Right cardiac atrium (tissue), 5 donors: Measurements from ENCODE around the gene UBQLN1. TPM values are rescaled to one million over a fixed set of nuclear protein-coding genes. Genes with fewer than 3 reads are reported as not detected.

ENCODE experiments used
- ATAC-seq, 2 donors: fragments of 200-7000 bp; cut with Tn5 transposase; one replicate each; pipeline versions ENCODE4 v1.8.0 to v1.9.1; 2020; ENCODE audit warnings: moderate library complexity in 2 of 2, mild to moderate bottlenecking in 1 of 2
- DNase-seq, 3 donors: peaks; one replicate each; pipeline ENCODE4 v3.0.0-alpha.2; 2020
- H3K27ac ChIP-seq: one replicate; pipeline ENCODE4 v1.5.1; 2013; ENCODE audit warnings: mild to moderate bottlenecking, low read length, control low read depth, moderate library complexity
- H3K27me3 ChIP-seq: one replicate; pipeline ENCODE4 v1.6.1; 2013; ENCODE audit not compliant: control insufficient read depth, insufficient read depth
- H3K4me1 ChIP-seq: one replicate; pipeline ENCODE4 v1.6.1; 2013; ENCODE audit warnings: low read length; ENCODE audit not compliant: control insufficient read depth, insufficient read depth
- H3K4me3 ChIP-seq: one replicate; pipeline ENCODE4 v1.5.1; 2013; ENCODE audit warnings: low read length, control low read depth
- H3K9me3 ChIP-seq: one replicate; pipeline ENCODE4 v1.6.1; 2013; ENCODE audit warnings: low read length; ENCODE audit not compliant: control insufficient read depth
- WGBS: extraction: QIAGEN DNeasy Blood & Tissue Kit; methylation state at CpG from one replicate; pipeline ENCODE4 v1.1.7; 2013; 5-methylcytosine and 5-hydroxymethylcytosine counted together
- intact Hi-C, 4 donors: fragments of 100-400 bp; cut with DNase I; formaldehyde crosslinking; loops; one replicate each; pipeline versions ENCODE4 v1.11.0 to v1.14.0; 2022 to 2023
- polyA plus RNA-seq: library from polyadenylated mRNA; stranded (reverse); fragments of 200-250 nt; gene quantifications from one replicate; pipeline ENCODE4 v1.2.3, GENCODE V29; 2013
- total RNA-seq, 4 donors: library from RNA; stranded (reverse); fragmentation: NEBNext Ultra II Directional; extraction: Animal tissue kit (Norgen Biotek cat#: 25700); gene quantifications; one replicate each; pipeline ENCODE4 v1.2.1, GENCODE V29; 2021
- donor health status: healthy with polysubstance abuse.
- donor health status: DM: no; HTN: yes; CAD: no.
- donor health status: DM: no; HTN: no; CAD: no.
- donor health status: DM: no; HTN: yes; CAD: no; lungs with severe emphysema.
- donor health status: DM: yes; HTN: yes; CAD: no.

The UBQLN1 gene
- total and polyA plus RNA-seq, 5 donors: 31.8 to 88.8 (median 86.4) TPM

- DNase-seq: no peak
- Histone ChIP-seq H3K4me3 (no peak overlapping the region), H3K27me3 (no peaks in the 10 kb centered on the region), H3K27ac (no peak overlapping the region), H3K9me3 (no peaks in the 10 kb centered on the region), H3K4me1 (no peaks in the 10 kb centered on the region)
- WGBS: 99% methylated on average over 2 of the region's 2 CpGs
- ATAC-seq: no peak
- intact Hi-C loops: no loop called here
These were observed 74.1 kb downstream of the UBQLN1 start for GRCh38 chr9:83633676-83634075.

GRCh38 chr9:83633255-83633654 lies 74.5 kb downstream of the UBQLN1 start:
- Histone ChIP-seq H3K4me1 (no peaks in the 10 kb centered on the region), H3K9me3 (no peaks in the 10 kb centered on the region), H3K27ac (no peak overlapping the region), H3K27me3 (no peaks in the 10 kb centered on the region), H3K4me3 (no peak overlapping the region)
- intact Hi-C loops: no loop called here
- DNase-seq (no peak), ATAC-seq (no peak)
- 89% methylated on average over 1 of the region's 1 CpG for WGBS

- no peaks in the 10 kb centered on the region for H3K4me1 ChIP-seq
- no peaks in the 10 kb centered on the region for H3K27me3 ChIP-seq
- ATAC-seq (peak in 1 of 2 donors; percentile 15), DNase-seq (no peak)
- no peak overlapping the region for H3K4me3 ChIP-seq
- WGBS: 37% methylated on average over 11 of the region's 11 CpGs
- no peak overlapping the region for H3K27ac ChIP-seq
- intact Hi-C loops: no loop called here
- H3K9me3 ChIP-seq: no peaks in the 10 kb centered on the region
These were observed 76.8 kb downstream of the UBQLN1 start for GRCh38 chr9:83630938-83631457.

- intact Hi-C loops: loop anchor here in 1 of 4 donors (10.0 kb wide), 1 partner anchor 75 kb away; the partner anchor contains the start of gene UBQLN1
- WGBS: 88% methylated on average over 7 of the region's 7 CpGs
These were observed 78.2 kb downstream of the UBQLN1 start for GRCh38 chr9:83629433-83630104.

GRCh38 chr9:83628540-83628939 lies 79.2 kb downstream of the UBQLN1 start:
- no peak overlapping the region for H3K4me3 ChIP-seq
- DNase-seq (no peak), ATAC-seq (no peak)
- 94% methylated on average over 5 of the region's 5 CpGs for WGBS
- intact Hi-C loops: loop anchor here in 1 of 4 donors (10.0 kb wide), 1 partner anchor 76 kb away; the partner anchor contains the start of gene UBQLN1
- no peak overlapping the region for H3K27ac ChIP-seq
- H3K4me1 ChIP-seq: no peaks in the 10 kb centered on the region
- H3K27me3 ChIP-seq: no peaks in the 10 kb centered on the region
- H3K9me3 ChIP-seq: no peaks in the 10 kb centered on the region

More at GRCh38 chr9:83629433-83630104, 78.2 kb downstream of the UBQLN1 start:
- ATAC-seq (no peak), DNase-seq (no peak)
- Histone ChIP-seq H3K27ac (no peak overlapping the region), H3K4me3 (no peak overlapping the region), H3K9me3 (no peaks in the 10 kb centered on the region), H3K4me1 (no peaks in the 10 kb centered on the region), H3K27me3 (no peaks in the 10 kb centered on the region)

GRCh38 chr9:83625178-83625577 lies 82.6 kb downstream of the UBQLN1 start:
- intact Hi-C loops: loop anchor here in 1 of 4 donors (10.0 kb wide), 1 partner anchor 80 kb away; the partner anchor contains the start of gene UBQLN1
- no peak for ATAC-seq
- 88% methylated on average over 3 of the region's 3 CpGs for WGBS
- no peaks in the 10 kb centered on the region for H3K27me3 ChIP-seq
- DNase-seq: no peak
- H3K27ac ChIP-seq: no peak overlapping the region
- no peaks in the 10 kb centered on the region for H3K9me3 ChIP-seq
- H3K4me1 ChIP-seq: no peaks in the 10 kb centered on the region
- no peak overlapping the region for H3K4me3 ChIP-seq

GRCh38 chr9:83623679-83624076 lies 84.1 kb downstream of the UBQLN1 start:
- Histone ChIP-seq H3K9me3 (no peaks in the 10 kb centered on the region), H3K4me1 (no peaks in the 10 kb centered on the region), H3K27ac (peak overlapping the region; percentile 57), H3K4me3 (peak overlapping the region; percentile 83), H3K27me3 (no peaks in the 10 kb centered on the region)
- no peak for DNase-seq
- intact Hi-C loops: loop anchor here in 1 of 4 donors (10.0 kb wide), 1 partner anchor 81 kb away; the partner anchor contains the start of gene UBQLN1
- 11% methylated on average over 5 of the region's 5 CpGs for WGBS
- ATAC-seq: peak; percentile 10 to 23

GRCh38 chr9:83622939-83623678 lies 84.6 kb downstream of the UBQLN1 start, which contains the start of gene IDNK:
TSS of gene IDNK (plus strand) at chr9:83623143. CDS start at chr9:83623172, 29 bp downstream.
- DNase-seq (peak; percentile 74 to 90 (median 88)), ATAC-seq (peak; percentile 94 to 97)
- H3K4me3 ChIP-seq: peak within 1 kb of the TSS; percentile 83
- H3K9me3 ChIP-seq: no peaks in the 10 kb centered on the region
- no peaks in the 10 kb centered on the region for H3K27me3 ChIP-seq
- H3K4me1 ChIP-seq: no peaks in the 10 kb centered on the region
- intact Hi-C loops: loop anchor here in 1 of 4 donors (10.0 kb wide), 1 partner anchor 82 kb away; the partner anchor contains the start of gene UBQLN1
- H3K27ac ChIP-seq: peak within 1 kb of the TSS; percentile 57
- under 1% methylated on average over 79 of the region's 79 CpGs for WGBS

GRCh38 chr9:83622433-83622938 lies 85.3 kb downstream of the UBQLN1 start:
- ATAC-seq (no peak), DNase-seq (peak in 1 of 3 donors; percentile 90)
- intact Hi-C loops: loop anchor here in 1 of 4 donors (10.0 kb wide), 1 partner anchor 82 kb away; the partner anchor contains the start of gene UBQLN1
- H3K4me3 ChIP-seq: peak overlapping the region; percentile 83
- peak overlapping the region; percentile 57 for H3K27ac ChIP-seq
- H3K9me3 ChIP-seq: no peaks in the 10 kb centered on the region
- H3K27me3 ChIP-seq: no peaks in the 10 kb centered on the region
- WGBS: 12% methylated on average over 21 of the region's 21 CpGs
- H3K4me1 ChIP-seq: no peaks in the 10 kb centered on the region

- WGBS: 16% methylated on average over 7 of the region's 7 CpGs
- H3K27ac ChIP-seq: no peak overlapping the region
- peak in 2 of 3 donors; percentile 32 to 68 for DNase-seq
- no peaks in the 10 kb centered on the region for H3K9me3 ChIP-seq
- H3K27me3 ChIP-seq: no peaks in the 10 kb centered on the region
- no peak overlapping the region for H3K4me3 ChIP-seq
- peak in 1 of 2 donors; percentile 19 for ATAC-seq
- H3K4me1 ChIP-seq: no peaks in the 10 kb centered on the region
- intact Hi-C loops: loop anchor here in 1 of 4 donors (10.0 kb wide), 1 partner anchor 84 kb away; the partner anchor contains the start of gene UBQLN1
These were observed 86.7 kb downstream of the UBQLN1 start for GRCh38 chr9:83620841-83621636.
